SK-N-SH treated with all-trans-retinoic acid at 6 μM for 48 hours (cell line): ENCODE data around the gene CHMP1A.

Experiments used
- SNAI2 ChIP-seq: fragments of 250-450 bp; sonication (Bioruptor Pico); IDR thresholded peaks from 2 replicates; pipeline ENCODE4 v1.5.0; 2020; ENCODE audit warnings: mild to moderate bottlenecking, moderate library complexity
- ZNF565 ChIP-seq: fragments of 450-650 bp; formaldehyde crosslinking; conservative IDR thresholded peaks from 2 replicates; pipeline ENCODE4 v1.5.0; 2020; ENCODE audit warnings: low read depth, mild to moderate bottlenecking, moderate library complexity
- ZNF70 ChIP-seq: fragments of 450-650 bp; formaldehyde crosslinking; IDR thresholded peaks from 2 replicates; pipeline ENCODE4 v1.5.0; 2020; ENCODE audit warnings: mild to moderate bottlenecking, moderate library complexity
- ZNF8 ChIP-seq: fragments of 450-650 bp; formaldehyde crosslinking; IDR thresholded peaks from 2 replicates; pipeline ENCODE4 v1.5.0; 2020; ENCODE audit warnings: mild to moderate bottlenecking, moderate library complexity
- TF ChIP-seq, protein P1 (sequence below): fragments of 250-450 bp; sonication (Bioruptor Pico); IDR thresholded peaks from 2 replicates; pipeline ENCODE4 v1.5.1; 2020; ENCODE audit warnings: low read depth, mild to moderate bottlenecking, moderate library complexity
- TF ChIP-seq, protein P2 (sequence below): fragments of 250-450 bp; sonication (Bioruptor Pico); IDR thresholded peaks from 2 replicates; pipeline ENCODE4 v1.8.0; 2020; ENCODE audit warnings: mild to moderate bottlenecking, moderate library complexity, borderline replicate concordance

DNA sequence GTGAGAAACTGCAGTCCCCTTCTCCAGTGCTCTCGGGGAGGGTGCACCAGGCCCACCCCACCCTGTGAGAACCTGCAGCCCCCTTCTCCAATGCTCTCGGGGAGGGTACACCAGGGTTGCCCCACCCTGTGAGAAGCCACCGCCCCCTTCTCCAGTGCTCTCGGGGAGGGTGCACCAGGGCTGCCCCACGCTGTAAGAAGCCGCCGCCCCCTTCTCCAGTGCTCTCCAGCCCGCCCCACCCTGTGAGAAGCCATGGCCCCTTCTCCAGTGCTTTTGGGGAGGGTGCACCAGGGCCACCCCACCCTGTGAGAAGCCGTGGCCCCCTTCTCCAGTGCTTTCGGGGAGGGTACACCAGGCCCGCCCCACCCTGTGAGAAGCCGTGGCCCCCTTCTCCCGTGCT is 12.2 kb upstream of the CHMP1A start:
- TF ChIP-seq, protein P1, sequence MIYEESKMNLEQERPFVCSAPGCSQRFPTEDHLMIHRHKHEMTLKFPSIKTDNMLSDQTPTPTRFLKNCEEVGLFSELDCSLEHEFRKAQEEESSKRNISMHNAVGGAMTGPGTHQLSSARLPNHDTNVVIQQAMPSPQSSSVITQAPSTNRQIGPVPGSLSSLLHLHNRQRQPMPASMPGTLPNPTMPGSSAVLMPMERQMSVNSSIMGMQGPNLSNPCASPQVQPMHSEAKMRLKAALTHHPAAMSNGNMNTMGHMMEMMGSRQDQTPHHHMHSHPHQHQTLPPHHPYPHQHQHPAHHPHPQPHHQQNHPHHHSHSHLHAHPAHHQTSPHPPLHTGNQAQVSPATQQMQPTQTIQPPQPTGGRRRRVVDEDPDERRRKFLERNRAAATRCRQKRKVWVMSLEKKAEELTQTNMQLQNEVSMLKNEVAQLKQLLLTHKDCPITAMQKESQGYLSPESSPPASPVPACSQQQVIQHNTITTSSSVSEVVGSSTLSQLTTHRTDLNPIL, result no peak
- TF ChIP-seq ZNF565 (CRISPR knock-in tag), result no peak
- no peak for TF ChIP-seq ZNF70 (CRISPR knock-in tag)
- TF ChIP-seq ZNF8 (CRISPR knock-in tag), result no peak
- TF ChIP-seq SNAI2 (CRISPR knock-in tag), result no peak
- TF ChIP-seq, protein P2, sequence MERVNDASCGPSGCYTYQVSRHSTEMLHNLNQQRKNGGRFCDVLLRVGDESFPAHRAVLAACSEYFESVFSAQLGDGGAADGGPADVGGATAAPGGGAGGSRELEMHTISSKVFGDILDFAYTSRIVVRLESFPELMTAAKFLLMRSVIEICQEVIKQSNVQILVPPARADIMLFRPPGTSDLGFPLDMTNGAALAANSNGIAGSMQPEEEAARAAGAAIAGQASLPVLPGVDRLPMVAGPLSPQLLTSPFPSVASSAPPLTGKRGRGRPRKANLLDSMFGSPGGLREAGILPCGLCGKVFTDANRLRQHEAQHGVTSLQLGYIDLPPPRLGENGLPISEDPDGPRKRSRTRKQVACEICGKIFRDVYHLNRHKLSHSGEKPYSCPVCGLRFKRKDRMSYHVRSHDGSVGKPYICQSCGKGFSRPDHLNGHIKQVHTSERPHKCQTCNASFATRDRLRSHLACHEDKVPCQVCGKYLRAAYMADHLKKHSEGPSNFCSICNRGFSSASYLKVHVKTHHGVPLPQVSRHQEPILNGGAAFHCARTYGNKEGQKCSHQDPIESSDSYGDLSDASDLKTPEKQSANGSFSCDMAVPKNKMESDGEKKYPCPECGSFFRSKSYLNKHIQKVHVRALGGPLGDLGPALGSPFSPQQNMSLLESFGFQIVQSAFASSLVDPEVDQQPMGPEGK (CRISPR knock-in tag), result no peak
